Measurements from ENCODE around the gene TNRC6C. TPM values are rescaled to one million over a fixed set of nuclear protein-coding genes. Genes with fewer than 3 reads are reported as not detected.

TNRC6C gene
- total and polyA plus RNA-seq, 9 of the 15 experiments (the other 6 are each of a cell fraction or from before 2014, with no cell fraction given), result 0.20 to 4.9 (median 2.3) TPM

- BruUV-seq (replicated peaks), result no TSS peak
- in situ Hi-C loops (cut with MboI), result no loop called here
- Histone ChIP-seq H3K9me1 (ENCODE audit: control insufficient read depth, insufficient read depth, low read length) (no peaks in the 10 kb centered on the region), H3K36me3 (ENCODE audit: control insufficient read depth, insufficient read depth, low read length) (peaks cover 6% of the 10 kb centered on the region), H3K9ac (ENCODE audit: insufficient read depth in 1 of 2, low read depth in 2 of 2, low read length in 2 of 2) (no peak overlapping the region), H3K4me1 (replicated peaks in 1 of 2; ENCODE audit: control insufficient read depth in 2 of 2, insufficient read depth in 2 of 2, low read length in 2 of 2) (peaks cover 18 to 21% of the 10 kb centered on the region in 2 experiments; a peak in 4 of 5 replicates), H3K27me3 (ENCODE audit: control insufficient read depth in 2 of 2, insufficient read depth in 2 of 2, low read length in 2 of 2) (no peaks in the 10 kb centered on the region), H3K9me3 (replicated peaks; ENCODE audit: control insufficient read depth, insufficient read depth, low read depth, low read length) (no peaks in the 10 kb centered on the region), H2AFZ (ENCODE audit: low read depth, low read length) (no peak overlapping the region), H3K79me2 (ENCODE audit: control insufficient read depth, insufficient read depth, low read length) (no peaks in the 10 kb centered on the region), H3K27ac (ENCODE audit: extremely low read depth, low read depth, low read length) (no peak overlapping the region), H3K4me3 (no peak overlapping the region), H3K4me2 (ENCODE audit: insufficient read depth, low read length) (no peak overlapping the region), H4K20me1 (replicated peaks; ENCODE audit: control insufficient read depth, insufficient read depth, low read length) (no peaks in the 10 kb centered on the region)
- CTCF ChIA-PET (ENCODE audit: low intra/inter-chr PET ratio), result no interaction called here
- FAIRE-seq, result no peak
- intact Hi-C loops (cut with micrococcal nuclease), result no loop called here
- 66% methylated on average over 3 of the region's 3 CpGs for WGBS (ENCODE audit: insufficient coverage, low coverage, missing lambda C conversion rate)
- TF ChIP-seq ZHX1 (conservative IDR thresholded peaks at IDR 0.05; ENCODE audit: low read length) (no peak), ZNF133 (CRISPR knock-in tag; IDR thresholded peaks at IDR 0.05) (no peak), SAP30 (IDR thresholded peaks at IDR 0.05; ENCODE audit: borderline replicate concordance, insufficient read depth, low read depth, low read length, poor library complexity, severe bottlenecking) (no peak), FOXK2 (conservative IDR thresholded peaks at IDR 0.05 in 1 of 2, IDR thresholded peaks at IDR 0.05 in 1 of 2; ENCODE audit: low read depth in 2 of 2) (no peak), NFIC (IDR thresholded peaks at IDR 0.05) (peak; percentile 23; the same call in 1 of the 2 replicates), ZNF316 (IDR thresholded peaks at IDR 0.05) (peak; percentile 62), TARDBP (IDR thresholded peaks at IDR 0.05) (no peak), ZNF75A (CRISPR knock-in tag; IDR thresholded peaks at IDR 0.05) (no peak), ELF4 (CRISPR knock-in tag; IDR thresholded peaks at IDR 0.05) (no peak), PREB (CRISPR knock-in tag; IDR thresholded peaks at IDR 0.05) (no peak), ZNF639 (CRISPR knock-in tag; conservative IDR thresholded peaks at IDR 0.05 in 1 of 2, IDR thresholded peaks at IDR 0.05 in 1 of 2) (no peak), PATZ1 (CRISPR knock-in tag; IDR thresholded peaks at IDR 0.05; ENCODE audit: borderline replicate concordance) (no peak), RBM39 (optimal IDR thresholded peaks at IDR 0.05; ENCODE audit: low read depth, low read length) (no peak), KDM2B (CRISPR knock-in tag; IDR thresholded peaks at IDR 0.05) (no peak), MAFK (IDR thresholded peaks at IDR 0.05; ENCODE audit: low read length) (no peak)
- ATAC-seq, result no peak
- no peak for DNase-seq (ENCODE audit: extremely low read depth in 1 of 4, low spot score in 3 of 4)
- POLR2A ChIA-PET, result interaction anchor here (0.7 to 1.4 kb wide), 2 partner anchors 13 to 75 kb away, joined by 3 read pairs; no protein-coding TSS in a partner anchor
Observed at GRCh38 chr17:78044280-78044835, 85.9 kb downstream of the TNRC6C start.
